DOHH2 (cell line): ENCODE measurements around the gene GPR15LG.
A peak's percentile ranks its signal among the peaks of the same experiment; 100 is the strongest.
"Not testable (repeated sequence)": the region's sequence is repeated elsewhere in the genome, so short reads cannot be mapped to it uniquely, and the experiment has no call there.

Source experiments
- H3F3A ChIP-seq: fragments of 200-600 bp; sonication (generic), shearing (Covaris generic); 2 replicates; pipeline ENCODE4 v1.6.0; 2016; ENCODE audit warnings: antibody characterized with exemption, mild to moderate bottlenecking; ENCODE audit not compliant: control insufficient read depth, insufficient read depth
- H3K27ac ChIP-seq: fragments of 200-600 bp; sonication (generic); 2 replicates; pipeline ENCODE4 v1.5.1; 2014; ENCODE audit warnings: low read depth, mild to moderate bottlenecking, low read length, moderate library complexity
- H3K27me3 ChIP-seq: fragments of 200-600 bp; sonication (generic); 2 replicates; pipeline ENCODE4 v1.6.1; 2014; ENCODE audit warnings: mild to moderate bottlenecking, low read length, mixed read lengths; ENCODE audit not compliant: control insufficient read depth
- H3K36me3 ChIP-seq: fragments of 200-600 bp; sonication (generic); 2 replicates; pipeline ENCODE4 v1.6.1; 2014; ENCODE audit warnings: mild to moderate bottlenecking, low read length, moderate library complexity, mixed read lengths; ENCODE audit not compliant: control insufficient read depth
- H3K4me1 ChIP-seq: fragments of 200-600 bp; sonication (generic); 2 replicates; pipeline ENCODE4 v1.6.1; 2014; ENCODE audit warnings: mild to moderate bottlenecking, low read length, mixed read lengths; ENCODE audit not compliant: control insufficient read depth
- H3K4me2 ChIP-seq: fragments of 200-600 bp; sonication (generic); 2 replicates; pipeline ENCODE4 v1.6.0; 2014; ENCODE audit warnings: mild to moderate bottlenecking, low read length, moderate library complexity
- H3K4me3 ChIP-seq: fragments of 200-600 bp; sonication (generic); 2 replicates; pipeline ENCODE4 v1.5.1; 2014; ENCODE audit warnings: mild to moderate bottlenecking, low read length, mixed read lengths
- H3K79me2 ChIP-seq: fragments of 200-600 bp; sonication (generic); 2 replicates; pipeline ENCODE4 v1.6.1; 2014; ENCODE audit warnings: mild to moderate bottlenecking, low read length, mixed read lengths; ENCODE audit not compliant: control insufficient read depth
- H3K9me2 ChIP-seq: fragments of 200-600 bp; sonication (generic); replicated peaks from 2 replicates; pipeline ENCODE4 v1.6.1; 2014; ENCODE audit warnings: mild to moderate bottlenecking, low read length, mixed read lengths; ENCODE audit not compliant: control insufficient read depth
- H3K9me3 ChIP-seq: fragments of 200-600 bp; sonication (generic); 2 replicates; pipeline ENCODE4 v1.6.1; 2014; ENCODE audit warnings: antibody characterized with exemption, low read length, mixed read lengths; ENCODE audit not compliant: control insufficient read depth, insufficient read depth
- H4K20me1 ChIP-seq: fragments of 200-600 bp; sonication (generic); 2 replicates; pipeline ENCODE4 v1.6.0; 2014; ENCODE audit warnings: low read depth, mild to moderate bottlenecking, antibody characterized with exemption, low read length, moderate library complexity; ENCODE audit not compliant: control insufficient read depth, insufficient read depth
- EZH2phosphoT487 ChIP-seq: fragments of 200-600 bp; sonication (generic); IDR thresholded peaks from 2 replicates; pipeline ENCODE4 v1.6.1; 2017; ENCODE audit warnings: borderline replicate concordance, mild to moderate bottlenecking, antibody characterized with exemption, low read length, moderate library complexity, mixed read lengths
- TF ChIP-seq, protein P1 (sequence below): fragments of 200-600 bp; sonication (generic); IDR thresholded peaks from one replicate; pipeline ENCODE4 v1.5.1; 2014; ENCODE audit warnings: antibody characterized with exemption, mild to moderate bottlenecking, low read depth, low read length; ENCODE audit not compliant: poor library complexity, severe bottlenecking

Gene GPR15LG

DNA sequence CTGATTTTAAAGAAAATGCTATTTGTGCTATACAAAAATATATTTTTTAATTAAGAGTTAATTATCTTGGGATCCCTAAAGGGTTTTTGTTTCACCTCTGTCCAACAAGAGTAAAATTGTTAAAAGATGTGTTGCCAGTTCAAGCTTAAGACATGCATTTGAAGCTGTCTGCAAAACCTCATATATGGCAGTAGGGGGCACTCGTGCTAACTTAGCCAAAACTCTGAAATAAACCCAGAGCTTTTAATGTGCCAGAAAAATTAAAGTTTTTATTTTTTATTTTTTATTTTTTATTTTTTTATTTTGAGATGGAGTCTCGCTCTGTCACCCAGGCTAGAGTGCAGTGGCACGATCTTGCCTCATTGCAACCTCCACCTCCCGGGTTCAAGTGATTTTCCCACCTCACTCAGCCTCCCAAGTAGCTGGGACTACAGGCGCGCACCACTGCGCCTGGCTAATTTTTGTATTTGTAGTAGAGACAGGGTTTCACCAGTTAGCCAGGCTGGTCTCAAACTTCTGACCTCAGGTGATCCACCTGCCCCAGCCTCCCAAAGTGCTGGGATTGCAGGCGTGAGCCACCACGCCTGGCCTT lies 25.5 kb upstream of the GPR15LG start:
- not testable (repeated sequence) for H3K4me2 ChIP-seq, H3F3A ChIP-seq, H3K4me1 ChIP-seq, H3K9me2 ChIP-seq, H3K27ac ChIP-seq, H3K79me2 ChIP-seq, H3K4me3 ChIP-seq, H3K27me3 ChIP-seq, H3K9me3 ChIP-seq, H4K20me1 ChIP-seq
- TF ChIP-seq, protein P1, sequence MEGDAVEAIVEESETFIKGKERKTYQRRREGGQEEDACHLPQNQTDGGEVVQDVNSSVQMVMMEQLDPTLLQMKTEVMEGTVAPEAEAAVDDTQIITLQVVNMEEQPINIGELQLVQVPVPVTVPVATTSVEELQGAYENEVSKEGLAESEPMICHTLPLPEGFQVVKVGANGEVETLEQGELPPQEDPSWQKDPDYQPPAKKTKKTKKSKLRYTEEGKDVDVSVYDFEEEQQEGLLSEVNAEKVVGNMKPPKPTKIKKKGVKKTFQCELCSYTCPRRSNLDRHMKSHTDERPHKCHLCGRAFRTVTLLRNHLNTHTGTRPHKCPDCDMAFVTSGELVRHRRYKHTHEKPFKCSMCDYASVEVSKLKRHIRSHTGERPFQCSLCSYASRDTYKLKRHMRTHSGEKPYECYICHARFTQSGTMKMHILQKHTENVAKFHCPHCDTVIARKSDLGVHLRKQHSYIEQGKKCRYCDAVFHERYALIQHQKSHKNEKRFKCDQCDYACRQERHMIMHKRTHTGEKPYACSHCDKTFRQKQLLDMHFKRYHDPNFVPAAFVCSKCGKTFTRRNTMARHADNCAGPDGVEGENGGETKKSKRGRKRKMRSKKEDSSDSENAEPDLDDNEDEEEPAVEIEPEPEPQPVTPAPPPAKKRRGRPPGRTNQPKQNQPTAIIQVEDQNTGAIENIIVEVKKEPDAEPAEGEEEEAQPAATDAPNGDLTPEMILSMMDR, result peak; percentile 39
- H3K36me3 ChIP-seq, result peaks cover 94% of the 10 kb centered on the region

DNA sequence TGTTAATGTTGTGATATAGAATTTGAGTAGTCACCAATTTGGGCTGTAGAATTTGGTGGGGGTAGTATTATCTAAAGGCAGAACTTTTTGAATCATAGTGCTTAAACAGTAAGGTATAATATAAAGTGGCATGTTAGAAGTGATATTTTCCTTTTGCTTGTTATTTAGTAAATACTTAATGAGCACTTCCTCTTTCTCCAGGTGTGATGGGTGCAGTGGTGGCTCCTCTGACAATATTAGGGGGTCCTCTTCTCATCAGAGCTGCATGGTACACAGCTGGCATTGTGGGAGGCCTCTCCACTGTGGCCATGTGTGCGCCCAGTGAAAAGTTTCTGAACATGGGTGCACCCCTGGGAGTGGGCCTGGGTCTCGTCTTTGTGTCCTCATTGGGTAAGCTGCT lies 23.7 kb upstream of the GPR15LG start:
- Histone ChIP-seq H3K9me2 (no peaks in the 10 kb centered on the region), H3K4me1 (peaks cover 4% of the 10 kb centered on the region; the same call in 1 of the 2 replicates), H3K4me3 (no peak overlapping the region), H3K27me3 (no peaks in the 10 kb centered on the region), H3K79me2 (no peaks in the 10 kb centered on the region), H4K20me1 (no peaks in the 10 kb centered on the region), H3K27ac (no peak overlapping the region), H3F3A (peaks cover 4% of the 10 kb centered on the region; the same call in 1 of the 2 replicates), H3K36me3 (peaks cover 89% of the 10 kb centered on the region), H3K4me2 (no peak overlapping the region), H3K9me3 (no peaks in the 10 kb centered on the region)
- no peak for TF ChIP-seq EZH2phosphoT487
- TF ChIP-seq, protein P1, result no peak

DNA sequence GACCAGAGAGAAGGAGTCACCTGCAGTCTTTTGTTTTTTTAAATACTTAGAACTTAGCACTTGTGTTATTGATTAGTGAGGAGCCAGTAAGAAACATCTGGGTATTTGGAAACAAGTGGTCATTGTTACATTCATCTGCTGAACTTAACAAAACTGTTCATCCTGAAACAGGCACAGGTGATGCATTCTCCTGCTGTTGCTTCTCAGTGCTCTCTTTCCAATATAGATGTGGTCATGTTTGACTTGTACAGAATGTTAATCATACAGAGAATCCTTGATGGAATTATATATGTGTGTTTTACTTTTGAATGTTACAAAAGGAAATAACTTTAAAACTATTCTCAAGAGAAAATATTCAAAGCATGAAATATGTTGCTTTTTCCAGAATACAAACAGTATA lies 20.8 kb upstream of the GPR15LG start:
- no peaks in the 10 kb centered on the region for H3K79me2 ChIP-seq
- no peak overlapping the region for H3K4me2 ChIP-seq
- 0 out of 2 replicates have a peak, but pooled peaks cover 7% of the 10 kb centered on the region for H4K20me1 ChIP-seq
- H3K36me3 ChIP-seq, result peaks cover 68% of the 10 kb centered on the region
- TF ChIP-seq, protein P1, result no peak
- no peak for TF ChIP-seq EZH2phosphoT487
- peaks cover 4% of the 10 kb centered on the region; the same call in 1 of the 2 replicates for H3F3A ChIP-seq
- no peaks in the 10 kb centered on the region for H3K9me2 ChIP-seq
- H3K4me1 ChIP-seq, result peaks cover 6% of the 10 kb centered on the region; the same call in 1 of the 2 replicates
- H3K4me3 ChIP-seq, result no peak overlapping the region
- no peak overlapping the region for H3K27ac ChIP-seq
- no peaks in the 10 kb centered on the region for H3K9me3 ChIP-seq
- H3K27me3 ChIP-seq, result no peaks in the 10 kb centered on the region
